BJ (cell line): ENCODE data around the gene CHID1. TPM values are rescaled to one million over a fixed set of nuclear protein-coding genes. Genes with fewer than 3 reads are reported as not detected.

Source experiments
- CTCF ChIA-PET: fragments of 350-600 bp; formaldehyde crosslinking; extraction: SDS; loops from one replicate; lab custom pipeline; 2021; ENCODE audit warnings: antibody characterized with exemption, inconsistent platforms; lab: Yijun Ruan, JAX
- POLR2A ChIA-PET: fragments of 300-600 bp; sonication (Branson Sonifier 250); formaldehyde crosslinking; extraction: SDS; loops from one replicate; lab custom pipeline; 2021; ENCODE audit warnings: antibody characterized with exemption; lab: Charles Lee
- DNase-seq: peaks from one replicate; pipeline ENCODE4 v3.0.0-alpha.2; 2011; ENCODE audit warnings: low read depth
- H3K27me3 ChIP-seq: 2 replicates; pipeline ENCODE4 v1.6.0; 2011; ENCODE audit warnings: low read length; ENCODE audit not compliant: control insufficient read depth, insufficient read depth
- H3K36me3 ChIP-seq: 2 replicates; pipeline ENCODE4 v1.5.1; 2011; ENCODE audit warnings: low read length; ENCODE audit not compliant: control insufficient read depth, insufficient read depth
- H3K4me3 ChIP-seq: 2 replicates; pipeline ENCODE4 v1.5.1; 2011; ENCODE audit warnings: low read depth, mild to moderate bottlenecking, control low read depth, low read length
- polyA plus RNA-seq: library from polyadenylated mRNA; depleted of rRNA; stranded (reverse); fragments of >200 nt; gene quantifications from 2 replicates; pipeline ENCODE4 v1.2.3, GENCODE V29; 2011
- TF ChIP-seq, protein P1 (sequence below): IDR thresholded peaks from 2 replicates; pipeline ENCODE4 v1.5.1; 2011; ENCODE audit warnings: low read depth, mild to moderate bottlenecking, control low read depth, inconsistent platforms, low read length, moderate library complexity; ENCODE audit not compliant: insufficient read depth

CHID1 gene
- polyA plus RNA-seq, 1 experiment, result 178 TPM

DNA sequence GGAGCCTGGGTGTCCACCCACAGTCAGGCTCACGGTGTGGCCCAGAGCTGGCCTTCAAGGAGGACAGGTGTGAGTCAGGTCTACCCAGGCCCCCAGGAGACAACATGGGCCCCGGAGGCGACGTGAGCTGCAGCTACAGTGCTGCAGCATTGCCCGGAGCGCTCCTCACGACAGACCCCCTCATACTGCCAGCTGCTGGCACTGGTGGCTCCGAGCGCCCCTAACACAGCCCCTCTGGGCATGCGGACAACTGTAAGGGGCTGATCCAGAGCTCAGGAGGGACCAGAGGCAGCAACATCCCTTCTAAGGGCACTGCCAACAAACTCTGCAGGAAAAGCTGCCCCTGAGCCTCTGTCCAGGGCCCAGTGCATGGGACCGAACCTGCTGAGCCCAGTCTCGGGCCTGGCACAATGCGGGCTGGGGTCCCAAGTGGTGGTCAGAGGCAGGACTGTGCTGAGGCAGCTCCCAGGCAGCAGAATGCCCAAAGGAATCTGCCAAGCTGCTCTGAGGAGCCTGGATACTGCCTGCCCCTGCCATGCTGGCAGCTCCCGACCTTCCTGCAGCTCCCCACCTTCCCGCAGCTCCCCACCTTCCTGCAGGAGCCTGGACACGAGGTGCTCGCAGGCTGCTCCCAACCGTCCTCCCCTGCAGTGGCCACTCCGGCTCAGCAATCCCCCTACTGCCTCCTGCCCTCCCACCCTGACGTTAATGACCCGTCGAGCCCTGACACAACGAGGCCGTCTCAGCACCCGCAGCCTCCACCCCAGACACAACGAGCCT lies 15.1 kb downstream of the CHID1 start:
- Histone ChIP-seq H3K36me3 (peaks cover 16% of the 10 kb centered on the region), H3K27me3 (no peaks in the 10 kb centered on the region), H3K4me3 (no peak overlapping the region)
- ChIA-PET POLR2A (no interaction called here), CTCF (interaction anchor here (0.7 to 1.5 kb wide), 2 partner anchors 51 to 156 kb away, joined by 3 to 4 read pairs; no protein-coding TSS in a partner anchor)
- DNase-seq, result no peak
- TF ChIP-seq, protein P1, sequence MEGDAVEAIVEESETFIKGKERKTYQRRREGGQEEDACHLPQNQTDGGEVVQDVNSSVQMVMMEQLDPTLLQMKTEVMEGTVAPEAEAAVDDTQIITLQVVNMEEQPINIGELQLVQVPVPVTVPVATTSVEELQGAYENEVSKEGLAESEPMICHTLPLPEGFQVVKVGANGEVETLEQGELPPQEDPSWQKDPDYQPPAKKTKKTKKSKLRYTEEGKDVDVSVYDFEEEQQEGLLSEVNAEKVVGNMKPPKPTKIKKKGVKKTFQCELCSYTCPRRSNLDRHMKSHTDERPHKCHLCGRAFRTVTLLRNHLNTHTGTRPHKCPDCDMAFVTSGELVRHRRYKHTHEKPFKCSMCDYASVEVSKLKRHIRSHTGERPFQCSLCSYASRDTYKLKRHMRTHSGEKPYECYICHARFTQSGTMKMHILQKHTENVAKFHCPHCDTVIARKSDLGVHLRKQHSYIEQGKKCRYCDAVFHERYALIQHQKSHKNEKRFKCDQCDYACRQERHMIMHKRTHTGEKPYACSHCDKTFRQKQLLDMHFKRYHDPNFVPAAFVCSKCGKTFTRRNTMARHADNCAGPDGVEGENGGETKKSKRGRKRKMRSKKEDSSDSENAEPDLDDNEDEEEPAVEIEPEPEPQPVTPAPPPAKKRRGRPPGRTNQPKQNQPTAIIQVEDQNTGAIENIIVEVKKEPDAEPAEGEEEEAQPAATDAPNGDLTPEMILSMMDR, result no peak

DNA sequence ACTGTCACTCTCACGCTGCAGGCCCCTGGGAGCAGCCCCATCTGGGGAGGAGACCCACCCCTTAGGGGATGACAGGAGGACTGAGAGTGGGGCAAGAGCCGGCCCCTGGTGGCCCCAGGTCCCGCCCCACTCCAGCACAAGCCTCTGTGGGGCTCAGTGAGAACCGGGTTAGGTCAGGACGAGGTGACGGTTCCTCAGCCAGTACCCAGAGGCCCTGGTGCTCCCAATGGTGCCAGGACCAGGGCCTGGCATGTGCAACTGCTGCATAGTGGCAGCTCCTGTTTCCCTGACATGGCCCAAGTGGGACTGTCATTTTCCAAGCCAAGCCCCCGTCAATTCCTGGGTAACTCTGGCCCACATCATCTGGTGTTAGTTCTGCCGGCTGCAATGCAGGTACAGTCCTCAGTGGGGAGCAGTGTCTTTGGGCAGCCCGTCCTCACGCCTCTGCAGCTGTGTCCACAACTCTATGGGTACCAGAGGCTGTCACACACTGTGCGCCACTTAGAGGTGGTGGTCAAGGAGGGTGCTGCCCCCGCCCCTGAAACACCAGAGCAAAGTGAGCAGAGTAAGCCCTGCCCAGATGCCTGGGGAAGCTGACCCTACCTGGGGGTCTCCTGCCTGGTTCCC lies 15.9 kb downstream of the CHID1 start:
- Histone ChIP-seq H3K4me3 (no peak overlapping the region), H3K36me3 (peaks cover 8% of the 10 kb centered on the region), H3K27me3 (no peaks in the 10 kb centered on the region)
- TF ChIP-seq, protein P1, result 0 out of 2 replicates have a peak, but pooled peaks have one; percentile 3
- ChIA-PET POLR2A (no interaction called here), CTCF (interaction anchor here (1.5 kb wide), 1 partner anchor 157 kb away, joined by 4 read pairs; no protein-coding TSS in a partner anchor)
- DNase-seq, result no peak

DNA sequence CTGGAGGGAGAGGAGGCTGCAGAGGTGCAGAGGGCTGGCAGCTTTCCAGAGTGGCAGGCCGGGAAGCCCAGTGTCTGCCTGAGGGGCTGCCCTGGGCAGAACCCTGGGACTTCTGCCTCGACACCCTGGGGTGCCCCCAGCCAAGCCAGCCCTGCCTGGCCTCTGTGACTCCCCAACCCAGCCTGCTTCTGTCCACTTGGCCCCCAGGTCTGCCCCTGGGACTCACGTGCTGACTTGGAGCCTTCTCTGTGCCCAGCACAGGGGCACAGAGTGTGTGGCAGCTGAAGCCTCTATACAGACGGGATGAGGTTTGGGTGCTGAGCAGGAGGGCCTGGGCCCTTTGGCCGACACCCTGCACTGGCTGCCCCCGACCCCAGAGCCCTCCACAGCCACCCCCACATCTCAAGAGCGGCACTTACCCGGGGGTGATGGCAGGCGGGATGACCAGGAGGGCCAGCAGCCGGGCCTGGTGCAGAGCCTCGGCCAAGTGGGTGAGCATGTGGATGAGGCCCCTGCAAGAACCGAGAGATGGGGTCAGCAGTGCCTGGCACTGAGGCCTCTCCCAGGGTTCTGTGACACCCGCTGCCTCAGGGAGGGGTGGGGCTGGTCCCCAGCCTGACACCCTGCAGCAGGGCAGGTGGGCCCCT lies 17.5 kb downstream of the CHID1 start:
- POLR2A ChIA-PET, result no interaction called here
- Histone ChIP-seq H3K36me3 (peaks cover under 1% of the 10 kb centered on the region; the same call in 1 of the 2 replicates), H3K27me3 (no peaks in the 10 kb centered on the region), H3K4me3 (no peak overlapping the region)
- no peak for DNase-seq
- TF ChIP-seq, protein P1, result no peak
- CTCF ChIA-PET, result no interaction called here

DNA sequence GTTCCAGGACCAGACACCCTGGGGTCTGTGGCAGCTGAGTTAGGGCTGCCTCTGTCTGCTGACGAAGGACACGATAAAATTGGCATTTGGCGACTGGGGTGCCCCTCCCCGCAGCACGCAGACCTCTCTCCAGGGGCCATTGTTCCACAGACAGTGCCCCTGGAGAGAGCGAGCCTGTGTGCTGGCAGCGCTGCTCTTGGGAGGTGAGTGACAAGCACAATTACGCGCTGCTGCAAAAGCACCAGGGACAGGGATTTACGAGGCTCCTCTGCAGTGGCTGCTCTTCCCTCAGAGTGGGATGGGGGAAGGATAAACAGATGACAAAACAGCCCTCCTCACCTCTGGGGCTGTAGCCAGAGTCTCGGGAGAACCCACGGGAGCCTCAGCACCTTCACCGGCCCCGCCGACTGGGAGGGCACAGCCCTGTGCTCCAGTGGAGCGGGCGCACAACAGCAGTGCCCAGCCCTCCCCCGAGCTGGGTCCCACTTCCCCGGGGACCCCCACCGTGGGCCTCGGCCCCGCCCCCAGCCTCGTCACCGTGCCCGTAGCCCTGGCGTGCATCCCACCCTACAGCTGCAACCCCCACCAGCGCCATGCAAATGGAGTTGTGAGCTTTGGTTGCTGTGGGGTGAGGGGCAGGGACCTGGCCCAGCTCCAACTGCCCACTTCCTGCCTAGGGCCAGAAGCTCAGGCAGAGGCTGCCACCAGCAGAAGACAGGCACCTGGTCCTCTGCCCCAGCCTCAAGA lies 19.6 kb downstream of the CHID1 start:
- CTCF ChIA-PET, result no interaction called here
- TF ChIP-seq, protein P1, result no peak
- POLR2A ChIA-PET, result no interaction called here
- no peak for DNase-seq
- H3K4me3 ChIP-seq, result no peak overlapping the region
- no peaks in the 10 kb centered on the region for H3K27me3 ChIP-seq
- peaks cover 7% of the 10 kb centered on the region for H3K36me3 ChIP-seq
